ENCODE measurements around the gene CTNNA2.

GRCh38 chr2:79993144-79993543 lies 480.3 kb downstream of the CTNNA2 start:
- TF ChIP-seq CTCF (IDR thresholded peaks at IDR 0.05), result no peak
- TF ChIP-seq, protein P1, sequence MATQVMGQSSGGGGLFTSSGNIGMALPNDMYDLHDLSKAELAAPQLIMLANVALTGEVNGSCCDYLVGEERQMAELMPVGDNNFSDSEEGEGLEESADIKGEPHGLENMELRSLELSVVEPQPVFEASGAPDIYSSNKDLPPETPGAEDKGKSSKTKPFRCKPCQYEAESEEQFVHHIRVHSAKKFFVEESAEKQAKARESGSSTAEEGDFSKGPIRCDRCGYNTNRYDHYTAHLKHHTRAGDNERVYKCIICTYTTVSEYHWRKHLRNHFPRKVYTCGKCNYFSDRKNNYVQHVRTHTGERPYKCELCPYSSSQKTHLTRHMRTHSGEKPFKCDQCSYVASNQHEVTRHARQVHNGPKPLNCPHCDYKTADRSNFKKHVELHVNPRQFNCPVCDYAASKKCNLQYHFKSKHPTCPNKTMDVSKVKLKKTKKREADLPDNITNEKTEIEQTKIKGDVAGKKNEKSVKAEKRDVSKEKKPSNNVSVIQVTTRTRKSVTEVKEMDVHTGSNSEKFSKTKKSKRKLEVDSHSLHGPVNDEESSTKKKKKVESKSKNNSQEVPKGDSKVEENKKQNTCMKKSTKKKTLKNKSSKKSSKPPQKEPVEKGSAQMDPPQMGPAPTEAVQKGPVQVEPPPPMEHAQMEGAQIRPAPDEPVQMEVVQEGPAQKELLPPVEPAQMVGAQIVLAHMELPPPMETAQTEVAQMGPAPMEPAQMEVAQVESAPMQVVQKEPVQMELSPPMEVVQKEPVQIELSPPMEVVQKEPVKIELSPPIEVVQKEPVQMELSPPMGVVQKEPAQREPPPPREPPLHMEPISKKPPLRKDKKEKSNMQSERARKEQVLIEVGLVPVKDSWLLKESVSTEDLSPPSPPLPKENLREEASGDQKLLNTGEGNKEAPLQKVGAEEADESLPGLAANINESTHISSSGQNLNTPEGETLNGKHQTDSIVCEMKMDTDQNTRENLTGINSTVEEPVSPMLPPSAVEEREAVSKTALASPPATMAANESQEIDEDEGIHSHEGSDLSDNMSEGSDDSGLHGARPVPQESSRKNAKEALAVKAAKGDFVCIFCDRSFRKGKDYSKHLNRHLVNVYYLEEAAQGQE (IDR thresholded peaks at IDR 0.05), result no peak
- no peak for TF ChIP-seq POLR2A (IDR thresholded peaks at IDR 0.05; ENCODE audit: low read length)
- TF ChIP-seq TFCP2L1 (CRISPR knock-in tag; IDR thresholded peaks at IDR 0.05), result no peak
- no peak for TF ChIP-seq RNF2 (IDR thresholded peaks at IDR 0.05; ENCODE audit: borderline replicate concordance, low read depth)
- TF ChIP-seq RAD21 (conservative IDR thresholded peaks at IDR 0.05 in 1 of 2, IDR thresholded peaks at IDR 0.05 in 1 of 2), result no peak

Measured in A549 (cell line).